ENCODE results near the gene GLDC. TPM values are rescaled to one million over a fixed set of nuclear protein-coding genes. Genes with fewer than 3 reads are reported as not detected.

The GLDC gene
- total RNA-seq, 1 donor from 2014 or later: 35.6 TPM

Other genes starting within 250 kb of the GLDC start
- gene UHRF2, start 232.5 kb downstream of the GLDC start, total RNA-seq: 66.1 TPM
- gene KDM4C, start 112.2 kb upstream of the GLDC start, total RNA-seq: 51.1 TPM

All from sciatic nerve (tissue), 1 donor.